Measurements from ENCODE around the gene PHLDB3. TPM values are rescaled to one million over a fixed set of nuclear protein-coding genes. Genes with fewer than 3 reads are reported as not detected.

PHLDB3 gene
- total RNA-seq, 1 experiment from 2014 or later: 6.7 TPM

DNA sequence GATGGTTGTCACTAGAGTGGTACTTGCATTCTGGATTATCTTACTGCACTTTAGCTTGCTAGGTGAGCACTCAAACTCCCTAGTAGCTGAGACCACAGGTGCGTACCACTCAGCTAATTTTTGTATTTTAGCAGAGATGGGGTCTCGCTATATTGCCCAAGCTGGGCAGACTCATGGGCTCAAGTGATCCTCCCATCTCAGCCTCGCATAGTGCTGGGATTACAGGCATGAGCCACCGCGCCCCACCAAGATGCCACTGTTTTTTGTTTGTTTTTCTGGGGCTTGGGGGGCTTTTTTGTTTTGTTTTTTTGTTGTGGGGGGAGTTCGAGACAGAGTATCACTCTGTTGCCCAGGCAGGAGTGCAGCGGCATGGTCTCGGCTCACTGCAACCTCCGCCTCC lies 56.9 kb downstream of the PHLDB3 start:
- Histone ChIP-seq H3K27me3 (ENCODE audit: control insufficient read depth, insufficient read depth, low read length) (no peaks in the 10 kb centered on the region), H3K27ac (ENCODE audit: low read length) (no peak overlapping the region), H3K4me3 (ENCODE audit: low read depth in 2 of 2, low read length in 2 of 2) (no peak overlapping the region), H3K9me3 (ENCODE audit: control insufficient read depth, insufficient read depth, low read depth, low read length) (no peaks in the 10 kb centered on the region), H3K36me3 (ENCODE audit: control insufficient read depth, insufficient read depth, low read length) (no peaks in the 10 kb centered on the region), H3K4me1 (ENCODE audit: control insufficient read depth, insufficient read depth, low read length) (no peaks in the 10 kb centered on the region)
- intact Hi-C loops (cut with micrococcal nuclease; ENCODE audit: unreplicated experiment) (loop anchor here (1.0 kb wide), 1 partner anchor 72 kb away; no protein-coding TSS in a partner anchor), in situ Hi-C loops (cut with HindIII; ENCODE audit: low pct_unique_long_range_greater_than_20kb, low sequenced_read_pairs) (no loop called here)
- no peak for DNase-seq (ENCODE audit: low read depth, low spot score)
- no peak for ATAC-seq
- BruUV-seq (replicated peaks): no TSS peak
- POLR2A ChIA-PET: no interaction called here
- CTCF ChIA-PET: interaction anchor here (0.7 to 2.3 kb wide), 9 partner anchors 15 to 221 kb away, joined by 3 to 24 read pairs (median 3); partner anchors contain the start of gene ZNF575
- no peak for TF ChIP-seq POLR2AphosphoS5 (IDR thresholded peaks at IDR 0.05; ENCODE audit: low read depth, low read length)
- TF ChIP-seq, protein P1, sequence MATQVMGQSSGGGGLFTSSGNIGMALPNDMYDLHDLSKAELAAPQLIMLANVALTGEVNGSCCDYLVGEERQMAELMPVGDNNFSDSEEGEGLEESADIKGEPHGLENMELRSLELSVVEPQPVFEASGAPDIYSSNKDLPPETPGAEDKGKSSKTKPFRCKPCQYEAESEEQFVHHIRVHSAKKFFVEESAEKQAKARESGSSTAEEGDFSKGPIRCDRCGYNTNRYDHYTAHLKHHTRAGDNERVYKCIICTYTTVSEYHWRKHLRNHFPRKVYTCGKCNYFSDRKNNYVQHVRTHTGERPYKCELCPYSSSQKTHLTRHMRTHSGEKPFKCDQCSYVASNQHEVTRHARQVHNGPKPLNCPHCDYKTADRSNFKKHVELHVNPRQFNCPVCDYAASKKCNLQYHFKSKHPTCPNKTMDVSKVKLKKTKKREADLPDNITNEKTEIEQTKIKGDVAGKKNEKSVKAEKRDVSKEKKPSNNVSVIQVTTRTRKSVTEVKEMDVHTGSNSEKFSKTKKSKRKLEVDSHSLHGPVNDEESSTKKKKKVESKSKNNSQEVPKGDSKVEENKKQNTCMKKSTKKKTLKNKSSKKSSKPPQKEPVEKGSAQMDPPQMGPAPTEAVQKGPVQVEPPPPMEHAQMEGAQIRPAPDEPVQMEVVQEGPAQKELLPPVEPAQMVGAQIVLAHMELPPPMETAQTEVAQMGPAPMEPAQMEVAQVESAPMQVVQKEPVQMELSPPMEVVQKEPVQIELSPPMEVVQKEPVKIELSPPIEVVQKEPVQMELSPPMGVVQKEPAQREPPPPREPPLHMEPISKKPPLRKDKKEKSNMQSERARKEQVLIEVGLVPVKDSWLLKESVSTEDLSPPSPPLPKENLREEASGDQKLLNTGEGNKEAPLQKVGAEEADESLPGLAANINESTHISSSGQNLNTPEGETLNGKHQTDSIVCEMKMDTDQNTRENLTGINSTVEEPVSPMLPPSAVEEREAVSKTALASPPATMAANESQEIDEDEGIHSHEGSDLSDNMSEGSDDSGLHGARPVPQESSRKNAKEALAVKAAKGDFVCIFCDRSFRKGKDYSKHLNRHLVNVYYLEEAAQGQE (IDR thresholded peaks at IDR 0.05; ENCODE audit: insufficient read depth in 1 of 2, low read depth in 2 of 2, low read length in 1 of 2): no peak
- TF ChIP-seq, protein P2, sequence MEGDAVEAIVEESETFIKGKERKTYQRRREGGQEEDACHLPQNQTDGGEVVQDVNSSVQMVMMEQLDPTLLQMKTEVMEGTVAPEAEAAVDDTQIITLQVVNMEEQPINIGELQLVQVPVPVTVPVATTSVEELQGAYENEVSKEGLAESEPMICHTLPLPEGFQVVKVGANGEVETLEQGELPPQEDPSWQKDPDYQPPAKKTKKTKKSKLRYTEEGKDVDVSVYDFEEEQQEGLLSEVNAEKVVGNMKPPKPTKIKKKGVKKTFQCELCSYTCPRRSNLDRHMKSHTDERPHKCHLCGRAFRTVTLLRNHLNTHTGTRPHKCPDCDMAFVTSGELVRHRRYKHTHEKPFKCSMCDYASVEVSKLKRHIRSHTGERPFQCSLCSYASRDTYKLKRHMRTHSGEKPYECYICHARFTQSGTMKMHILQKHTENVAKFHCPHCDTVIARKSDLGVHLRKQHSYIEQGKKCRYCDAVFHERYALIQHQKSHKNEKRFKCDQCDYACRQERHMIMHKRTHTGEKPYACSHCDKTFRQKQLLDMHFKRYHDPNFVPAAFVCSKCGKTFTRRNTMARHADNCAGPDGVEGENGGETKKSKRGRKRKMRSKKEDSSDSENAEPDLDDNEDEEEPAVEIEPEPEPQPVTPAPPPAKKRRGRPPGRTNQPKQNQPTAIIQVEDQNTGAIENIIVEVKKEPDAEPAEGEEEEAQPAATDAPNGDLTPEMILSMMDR (IDR thresholded peaks at IDR 0.05): no peak
- no peak for TF ChIP-seq SIN3A (IDR thresholded peaks at IDR 0.05; ENCODE audit: borderline replicate concordance, insufficient read depth, low read depth, low read length)
- TF ChIP-seq TCF7L2 (IDR thresholded peaks at IDR 0.05; ENCODE audit: low read depth, low read length): no peak

DNA sequence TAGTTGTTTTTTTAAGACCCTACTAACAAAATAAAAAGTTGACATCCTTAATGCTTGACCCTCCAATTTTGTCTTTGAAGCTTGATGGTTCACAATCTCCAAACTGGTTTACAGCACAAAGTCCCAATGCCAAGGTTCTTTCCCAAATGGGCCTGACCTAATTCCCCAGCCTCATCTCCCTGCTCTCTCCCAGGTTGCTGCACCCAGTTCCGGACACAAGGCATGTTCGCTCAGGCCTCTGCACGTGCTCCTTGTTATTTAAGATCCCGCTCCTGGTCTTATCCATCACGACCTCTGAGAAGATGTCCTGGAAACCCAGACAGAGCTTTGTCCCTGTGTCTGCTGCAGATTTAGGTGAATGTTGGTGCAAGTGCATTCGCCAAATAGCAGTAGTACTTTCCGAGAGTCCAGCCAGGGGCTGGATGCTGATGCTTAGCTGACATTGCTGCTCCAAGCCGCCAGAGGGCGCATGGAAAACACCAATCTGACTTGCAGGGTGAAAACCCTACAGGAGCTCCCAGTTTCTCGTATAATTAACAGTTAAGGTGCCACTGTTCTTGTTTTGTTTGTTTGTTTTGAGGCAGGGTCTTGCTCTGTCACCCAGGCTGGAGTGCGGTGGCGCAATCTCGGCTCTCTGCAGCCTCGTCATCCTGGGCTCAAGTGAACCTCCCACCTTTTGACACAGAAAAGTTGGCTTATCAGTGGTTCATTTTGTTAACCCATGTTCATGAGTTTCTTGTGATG lies 57.6 kb downstream of the PHLDB3 start:
- intact Hi-C loops (cut with micrococcal nuclease; ENCODE audit: unreplicated experiment) (loop anchor here (1.0 kb wide), 1 partner anchor 72 kb away; no protein-coding TSS in a partner anchor), in situ Hi-C loops (cut with HindIII; ENCODE audit: low pct_unique_long_range_greater_than_20kb, low sequenced_read_pairs) (no loop called here)
- ATAC-seq: peak; percentile 92
- no peaks in the 10 kb centered on the region for H3K4me1 ChIP-seq (ENCODE audit: control insufficient read depth, insufficient read depth, low read length)
- no TSS peak for BruUV-seq (replicated peaks)
- TF ChIP-seq, protein P2 (IDR thresholded peaks at IDR 0.05): peak; percentile 86
- TF ChIP-seq SIN3A (IDR thresholded peaks at IDR 0.05; ENCODE audit: borderline replicate concordance, insufficient read depth, low read depth, low read length) (no peak), POLR2AphosphoS5 (IDR thresholded peaks at IDR 0.05; ENCODE audit: low read depth, low read length) (no peak)
- H3K36me3 ChIP-seq (ENCODE audit: control insufficient read depth, insufficient read depth, low read length): no peaks in the 10 kb centered on the region
- DNase-seq (ENCODE audit: low read depth, low spot score): no peak
- POLR2A ChIA-PET: interaction anchor here (0.8 kb wide), 1 partner anchor 72 kb away, joined by 3 read pairs; no protein-coding TSS in a partner anchor
- no peaks in the 10 kb centered on the region for H3K27me3 ChIP-seq (ENCODE audit: control insufficient read depth, insufficient read depth, low read length)
- no peak overlapping the region for H3K4me3 ChIP-seq (ENCODE audit: low read depth in 2 of 2, low read length in 2 of 2)
- CTCF ChIA-PET: interaction anchor here (0.5 to 2.3 kb wide), 12 partner anchors 10 to 221 kb away, joined by 3 to 24 read pairs (median 4); partner anchors contain the start of gene ZNF575
- no peak overlapping the region for H3K27ac ChIP-seq (ENCODE audit: low read length)
- no peaks in the 10 kb centered on the region for H3K9me3 ChIP-seq (ENCODE audit: control insufficient read depth, insufficient read depth, low read depth, low read length)

All from Panc1 (cell line).